HG03442 (cell line): ENCODE measurements around the gene GTPBP3.
"Not testable (repeated sequence)": the region's sequence is repeated elsewhere in the genome, so short reads cannot be mapped to it uniquely, and the experiment has no call there.

ENCODE experiments used
- ATAC-seq: cut with Tn5 transposase; IDR thresholded peaks from one replicate; pipeline ENCODE4 v1.9.1; 2021; ENCODE audit warnings: mild to moderate bottlenecking, moderate library complexity; ENCODE audit not compliant: unreplicated experiment

The GTPBP3 gene

DNA sequence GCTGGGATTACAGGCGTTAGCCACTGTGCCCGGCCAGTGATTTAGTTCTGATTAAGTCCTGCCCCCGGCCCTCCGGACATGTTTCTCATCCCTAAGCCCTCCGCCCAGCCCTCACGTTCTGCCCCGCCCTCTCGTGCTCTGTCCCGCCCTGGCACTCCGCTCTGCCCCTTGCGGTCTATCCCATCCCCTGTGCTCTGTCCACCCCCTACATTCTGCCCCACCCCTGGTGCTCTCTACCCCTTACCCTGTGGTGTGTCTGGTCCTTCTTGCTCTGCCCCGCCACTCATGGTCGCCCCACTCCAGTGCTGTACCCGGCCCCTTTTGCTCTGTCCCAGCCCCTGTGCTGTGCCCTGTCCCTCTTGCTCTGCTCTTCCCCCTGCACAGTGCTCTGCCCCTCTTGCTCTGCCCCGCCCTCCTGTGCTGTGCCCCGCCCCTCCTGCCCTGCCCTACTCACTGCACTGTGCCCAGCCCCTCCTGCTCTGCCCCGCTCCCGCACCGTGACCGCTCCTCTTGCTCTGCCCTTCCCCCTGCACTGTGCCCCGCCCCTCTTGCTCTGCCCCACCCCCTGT is 3.0 kb downstream of the GTPBP3 start:
- ATAC-seq, result no peak

DNA sequence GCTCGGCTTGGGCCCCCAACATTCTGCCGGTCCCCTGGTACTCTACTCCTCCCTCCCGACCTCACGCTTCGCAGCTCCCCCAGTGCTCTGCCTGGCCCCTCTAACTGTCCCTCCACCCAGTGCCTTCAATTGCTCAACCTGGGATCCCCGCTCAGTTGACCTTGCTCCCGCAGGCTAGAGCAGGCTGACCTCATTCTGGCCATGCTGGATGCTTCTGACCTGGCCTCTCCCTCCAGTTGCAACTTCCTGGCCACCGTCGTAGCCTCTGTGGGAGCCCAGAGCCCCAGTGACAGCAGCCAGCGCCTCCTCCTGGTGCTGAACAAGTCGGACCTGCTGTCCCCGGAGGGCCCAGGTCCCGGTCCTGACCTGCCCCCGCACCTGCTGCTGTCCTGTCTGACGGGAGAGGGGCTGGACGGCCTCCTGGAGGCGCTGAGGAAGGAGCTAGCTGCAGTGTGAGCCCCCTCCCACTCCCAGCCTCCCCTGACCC is 3.6 kb downstream of the GTPBP3 start:
- no peak for ATAC-seq

DNA sequence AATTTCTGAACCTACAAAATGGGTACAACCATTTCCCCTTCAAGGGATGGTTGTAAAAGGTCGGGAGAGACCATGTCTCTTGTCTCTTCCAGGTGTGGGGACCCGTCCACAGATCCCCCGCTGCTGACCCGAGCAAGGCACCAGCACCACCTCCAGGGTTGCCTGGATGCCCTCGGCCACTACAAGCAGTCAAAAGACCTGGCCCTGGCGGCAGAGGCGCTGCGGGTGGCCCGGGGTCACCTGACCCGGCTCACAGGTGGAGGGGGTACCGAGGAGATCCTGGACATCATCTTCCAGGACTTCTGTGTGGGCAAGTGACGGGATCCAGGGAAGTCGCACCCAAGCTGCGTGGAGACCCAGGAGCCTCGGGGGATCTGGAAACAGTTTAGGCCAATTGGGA is 4.0 kb downstream of the GTPBP3 start:
- no peak for ATAC-seq

DNA sequence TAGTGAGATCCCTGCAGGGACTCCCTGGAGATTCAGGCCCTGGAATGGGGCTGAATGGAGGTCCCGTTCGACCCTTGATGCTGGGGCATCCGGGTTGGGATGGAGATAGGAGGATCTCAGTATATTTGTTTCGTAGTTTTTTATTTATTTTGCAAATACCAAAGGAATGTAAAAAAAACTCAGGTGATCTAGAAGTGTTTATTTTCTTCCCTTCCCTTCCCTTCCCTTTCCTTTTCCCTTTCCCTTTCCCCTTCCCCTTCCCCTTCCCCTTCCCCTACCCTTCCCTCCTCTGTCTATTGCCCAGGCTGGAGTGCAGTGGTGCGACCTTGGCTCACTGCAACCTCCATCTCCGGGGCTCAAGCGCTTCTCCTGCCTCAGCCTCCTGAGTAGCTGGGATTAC is 4.5 kb downstream of the GTPBP3 start:
- ATAC-seq, result no peak

- no peak for ATAC-seq
Measured at GRCh38 chr19:17346109-17346671, 8.8 kb downstream of the GTPBP3 start.

- no peak for ATAC-seq
Measured at GRCh38 chr19:17347361-17347760, 10.0 kb downstream of the GTPBP3 start.

- ATAC-seq, result no peak
Measured at GRCh38 chr19:17347877-17348276, 10.5 kb downstream of the GTPBP3 start.

DNA sequence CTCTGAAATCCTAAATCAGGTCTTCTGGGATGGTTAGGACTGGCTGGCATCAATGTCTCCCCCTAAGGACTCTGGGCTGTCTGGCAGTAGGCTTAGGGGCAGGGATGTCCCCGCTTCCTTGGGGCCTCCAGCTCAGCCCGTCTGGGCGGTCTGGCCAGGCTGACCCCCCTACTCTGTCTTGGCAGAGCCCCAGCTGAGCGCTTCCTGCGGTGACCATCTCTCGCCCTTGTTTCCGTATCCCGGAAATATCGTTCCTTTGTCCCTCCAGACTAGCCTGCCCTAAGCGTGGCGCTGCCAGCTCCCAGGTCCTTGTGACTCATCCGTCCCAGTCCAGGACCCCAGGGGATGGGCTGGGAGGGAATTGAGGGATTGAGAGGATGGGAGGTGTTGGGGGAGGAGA is 11.3 kb downstream of the GTPBP3 start:
- ATAC-seq, result no peak

- ATAC-seq, result no peak
Measured at GRCh38 chr19:17351815-17352435, 14.6 kb downstream of the GTPBP3 start.

DNA sequence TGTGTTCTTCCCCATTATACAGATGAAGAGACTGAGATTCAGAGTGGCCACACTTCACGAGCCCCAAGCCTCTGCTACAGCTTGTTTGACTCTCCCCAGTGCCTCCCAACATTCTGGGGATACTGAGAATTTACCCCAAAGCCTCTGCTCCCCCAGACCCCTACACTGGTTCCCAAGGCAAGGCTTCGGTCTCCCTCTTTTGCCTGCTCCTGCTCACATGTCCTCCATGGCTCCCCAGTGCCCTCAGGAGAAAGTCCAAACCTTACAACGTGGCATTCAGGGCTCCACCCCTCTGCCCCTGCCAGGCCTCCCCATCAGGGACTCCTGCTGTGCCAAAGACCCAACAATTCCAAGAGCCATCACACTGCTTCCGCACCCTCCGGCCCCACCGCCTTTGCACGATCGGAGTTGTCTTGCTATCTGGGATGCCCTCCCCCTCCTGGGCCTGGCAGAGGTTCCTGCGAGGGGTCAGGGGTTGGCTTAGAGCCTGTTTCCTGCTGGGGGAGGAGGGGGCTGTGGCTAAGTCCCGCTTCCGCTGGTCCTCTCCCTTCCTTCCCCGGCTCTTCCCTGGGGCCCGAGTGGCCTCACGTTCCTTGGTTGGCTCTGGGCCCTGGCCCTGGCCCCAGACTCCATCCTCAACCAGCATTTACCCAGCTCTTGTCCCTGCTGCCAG is 15.4 kb downstream of the GTPBP3 start:
- no peak for ATAC-seq

GRCh38 chr19:17353386-17353785 is 16.0 kb downstream of the GTPBP3 start:
- no peak for ATAC-seq

DNA sequence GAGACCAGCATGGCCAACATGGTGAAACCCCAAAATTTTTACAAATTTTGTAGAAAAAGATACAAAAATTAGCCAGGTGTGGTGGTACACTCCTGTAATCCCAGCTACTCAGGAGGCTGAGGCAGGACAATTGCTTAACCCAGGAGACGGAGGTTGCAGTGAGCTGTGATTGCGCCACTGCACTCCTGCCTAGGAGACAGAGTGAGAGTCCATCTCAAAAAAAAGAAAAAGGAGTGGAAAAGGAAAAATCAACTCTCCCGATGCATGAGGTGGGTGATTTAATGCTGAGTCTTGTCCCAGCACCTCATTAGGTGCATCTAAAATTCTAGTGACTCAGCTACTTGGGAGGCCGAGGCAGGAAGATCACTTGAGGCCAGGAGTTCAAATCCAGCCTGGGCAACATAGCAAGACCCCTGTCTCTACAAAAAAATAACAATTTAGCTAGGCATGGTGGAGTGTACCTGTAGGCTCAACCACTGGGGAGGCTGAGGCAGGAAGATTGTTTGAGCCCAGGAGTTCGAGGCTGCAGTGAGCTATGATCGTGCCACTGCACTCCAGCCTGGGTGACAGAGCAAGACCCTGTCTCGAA is 19.8 kb downstream of the GTPBP3 start:
- ATAC-seq, result no peak

DNA sequence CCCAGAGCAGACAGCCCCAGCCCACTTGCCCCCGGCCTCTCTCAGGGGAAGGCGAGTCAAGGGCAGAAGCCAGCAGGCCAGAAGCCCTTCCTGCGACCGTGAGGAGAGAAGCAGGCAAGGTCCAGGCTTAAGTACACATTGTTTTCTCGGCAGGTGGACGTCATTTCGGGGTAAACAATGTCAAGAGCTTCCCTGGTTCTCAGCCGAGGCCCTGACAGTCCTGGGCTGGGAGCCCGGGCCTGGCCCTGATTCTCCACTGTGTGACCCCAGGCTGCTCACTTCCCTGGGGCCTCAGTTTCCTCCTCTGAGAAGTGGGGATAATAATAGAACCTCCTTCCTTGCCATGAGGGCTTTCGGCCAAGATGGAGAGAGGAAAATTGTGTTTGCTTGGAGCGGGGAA is 20.4 kb downstream of the GTPBP3 start:
- ATAC-seq, result no peak

DNA sequence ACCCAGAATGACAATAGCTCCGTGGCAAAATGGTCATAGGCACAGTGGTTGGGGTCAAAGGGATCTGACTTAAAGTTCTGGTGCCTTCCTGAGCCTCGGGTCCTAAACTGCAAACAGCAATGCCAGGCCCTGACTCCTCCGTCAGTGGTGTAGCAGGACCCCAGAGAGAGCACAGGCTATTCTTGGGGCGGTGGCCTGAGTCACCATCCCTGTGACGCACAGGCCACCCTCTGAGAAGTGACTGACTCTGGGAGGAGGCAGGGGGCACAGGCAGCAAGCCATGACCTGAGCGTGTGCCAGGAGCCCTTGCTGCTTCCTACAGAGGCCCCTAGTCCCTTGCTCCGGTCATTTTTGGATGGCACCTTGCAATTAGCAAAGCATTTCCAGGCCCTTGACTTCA is 21.0 kb downstream of the GTPBP3 start:
- ATAC-seq, result no peak

DNA sequence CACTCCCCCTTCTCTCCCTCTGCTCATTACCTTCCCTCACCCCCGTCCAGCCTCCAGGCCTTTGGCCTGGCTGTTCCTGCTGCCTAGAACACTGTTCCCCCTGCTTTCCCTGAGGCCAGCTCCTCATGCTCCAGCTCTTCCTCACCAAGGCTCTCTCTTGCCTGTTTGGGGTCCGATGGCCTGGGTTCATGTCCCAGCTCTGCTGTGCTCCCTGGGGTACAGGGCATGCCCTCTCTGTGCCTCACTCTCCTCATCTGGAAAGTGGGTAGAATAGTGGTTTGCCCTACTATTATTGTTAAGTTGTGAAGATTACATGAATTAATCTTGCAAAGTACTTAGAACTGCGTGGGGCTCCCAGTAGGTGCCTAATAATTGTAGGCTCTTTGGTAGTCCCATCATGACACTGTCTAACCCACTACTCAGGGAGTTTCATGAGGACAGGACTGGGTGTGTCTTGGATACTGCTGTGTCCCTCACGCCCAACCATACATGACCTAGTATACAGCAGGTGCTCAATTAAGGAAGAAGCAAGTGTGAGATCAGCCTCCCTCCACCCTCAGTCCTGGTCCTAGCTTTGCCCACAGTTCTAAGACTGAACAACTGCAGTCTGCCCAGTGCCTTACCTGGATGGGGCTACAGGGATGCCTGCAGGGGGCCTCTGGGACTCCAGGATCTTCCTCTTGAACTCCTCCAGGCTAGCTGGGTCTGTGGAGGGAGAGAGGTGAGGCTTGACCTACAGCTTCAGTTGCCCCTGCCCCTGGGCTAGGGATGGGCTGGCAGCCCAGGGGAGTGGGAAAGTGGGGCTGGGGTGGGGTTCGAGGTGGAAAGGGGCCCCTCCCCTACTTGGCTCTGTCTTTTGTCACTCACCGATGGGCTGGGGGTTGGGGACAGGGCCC is 22.8 kb downstream of the GTPBP3 start:
- ATAC-seq, result no peak

GRCh38 chr19:17363852-17364605 is 26.7 kb downstream of the GTPBP3 start:
- ATAC-seq, result not testable (repeated sequence)

DNA sequence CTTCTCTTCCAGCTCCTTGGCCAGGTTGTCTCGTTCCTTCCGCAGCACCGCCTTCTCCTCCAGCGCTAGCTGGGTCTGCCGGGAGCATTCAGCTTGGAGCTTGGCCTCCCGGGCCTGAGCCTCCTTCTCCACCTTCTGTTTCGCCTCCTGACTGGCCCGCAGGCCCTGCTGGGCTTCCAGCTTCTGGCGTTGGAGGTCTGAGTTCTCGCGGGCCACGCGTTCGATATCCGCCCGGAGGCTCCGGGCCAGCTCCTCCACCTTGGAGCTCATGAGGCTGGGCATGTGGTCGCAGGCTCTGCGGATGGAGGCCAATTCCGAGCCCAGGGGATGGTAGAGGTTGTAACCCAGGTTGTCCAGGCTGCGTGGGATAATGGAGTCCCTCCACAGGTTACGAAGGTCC is 28.0 kb downstream of the GTPBP3 start:
- no peak for ATAC-seq

- peak; percentile 74 for ATAC-seq
Measured at GRCh38 chr19:17370026-17370587, 32.8 kb downstream of the GTPBP3 start.

- no peak for ATAC-seq
Measured at GRCh38 chr19:17376935-17377600, 39.7 kb downstream of the GTPBP3 start, which contains the start of gene PLVAP. Gene PLVAP, minus strand, starts transcription at chr19:17377342. Its CDS starts 54 bp downstream, at chr19:17377288.
